GM12874 (cell line): Measurements from ENCODE around the gene GATA6.

Experiments
- TF ChIP-seq, protein P1 (sequence below): IDR thresholded peaks from 2 replicates; pipeline ENCODE4 v1.5.1; 2011; ENCODE audit warnings: low read depth, mild to moderate bottlenecking, control low read depth, low read length, moderate library complexity; ENCODE audit not compliant: insufficient read depth

GATA6 gene

GRCh38 chr18:22185273-22185672 lies 15.9 kb downstream of the GATA6 start:
- TF ChIP-seq, protein P1, sequence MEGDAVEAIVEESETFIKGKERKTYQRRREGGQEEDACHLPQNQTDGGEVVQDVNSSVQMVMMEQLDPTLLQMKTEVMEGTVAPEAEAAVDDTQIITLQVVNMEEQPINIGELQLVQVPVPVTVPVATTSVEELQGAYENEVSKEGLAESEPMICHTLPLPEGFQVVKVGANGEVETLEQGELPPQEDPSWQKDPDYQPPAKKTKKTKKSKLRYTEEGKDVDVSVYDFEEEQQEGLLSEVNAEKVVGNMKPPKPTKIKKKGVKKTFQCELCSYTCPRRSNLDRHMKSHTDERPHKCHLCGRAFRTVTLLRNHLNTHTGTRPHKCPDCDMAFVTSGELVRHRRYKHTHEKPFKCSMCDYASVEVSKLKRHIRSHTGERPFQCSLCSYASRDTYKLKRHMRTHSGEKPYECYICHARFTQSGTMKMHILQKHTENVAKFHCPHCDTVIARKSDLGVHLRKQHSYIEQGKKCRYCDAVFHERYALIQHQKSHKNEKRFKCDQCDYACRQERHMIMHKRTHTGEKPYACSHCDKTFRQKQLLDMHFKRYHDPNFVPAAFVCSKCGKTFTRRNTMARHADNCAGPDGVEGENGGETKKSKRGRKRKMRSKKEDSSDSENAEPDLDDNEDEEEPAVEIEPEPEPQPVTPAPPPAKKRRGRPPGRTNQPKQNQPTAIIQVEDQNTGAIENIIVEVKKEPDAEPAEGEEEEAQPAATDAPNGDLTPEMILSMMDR = no peak

- TF ChIP-seq, protein P1 = no peak
Measured at GRCh38 chr18:22185771-22186386, 16.5 kb downstream of the GATA6 start.

- TF ChIP-seq, protein P1 = no peak
Measured at GRCh38 chr18:22186484-22186971, 17.1 kb downstream of the GATA6 start.

- TF ChIP-seq, protein P1 = no peak
Measured at GRCh38 chr18:22188559-22189267, 19.3 kb downstream of the GATA6 start.

- TF ChIP-seq, protein P1 = no peak
Measured at GRCh38 chr18:22189449-22190166, 20.2 kb downstream of the GATA6 start.

DNA sequence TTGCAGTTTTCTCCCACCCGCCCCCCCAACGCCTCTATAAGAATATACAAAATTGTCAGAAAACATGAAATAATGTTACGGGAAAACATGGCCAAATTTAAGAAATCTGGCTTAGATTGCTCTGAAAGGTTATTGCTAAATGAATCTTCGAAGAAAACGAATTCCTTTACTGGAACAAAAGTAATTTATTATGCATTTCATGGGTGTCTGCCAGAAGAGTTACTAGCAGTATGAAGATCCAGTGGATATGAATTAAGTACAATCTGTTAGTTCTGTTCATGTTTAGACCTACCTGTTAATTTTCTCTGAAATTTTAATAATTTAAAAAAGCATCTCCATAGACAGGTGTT lies 21.9 kb downstream of the GATA6 start:
- TF ChIP-seq, protein P1 = no peak

DNA sequence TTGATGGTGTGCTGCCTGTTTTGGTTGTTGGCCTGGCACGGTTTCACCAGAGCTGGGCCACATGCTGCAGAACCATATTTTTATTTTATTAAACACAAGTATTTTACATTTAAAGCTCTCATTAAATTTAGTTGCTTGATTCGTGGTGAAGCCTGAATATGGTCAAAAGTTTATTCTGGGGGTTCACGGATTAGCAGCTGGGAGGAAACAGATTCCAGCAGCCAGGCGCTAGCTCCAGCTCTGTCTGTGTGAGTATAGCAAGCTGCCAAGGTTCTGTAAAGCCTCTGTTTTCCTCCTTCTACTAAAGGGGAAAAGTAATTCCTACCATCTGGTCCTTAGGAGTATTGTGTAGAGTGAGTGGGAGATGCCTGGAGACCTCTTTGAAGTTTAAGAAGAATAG lies 22.5 kb downstream of the GATA6 start:
- TF ChIP-seq, protein P1 = no peak
